Endothelial cell of hepatic sinusoid (primary cell): Measurements from ENCODE around the gene SLC16A2.
"Not testable (repeated sequence)": the region's sequence is repeated elsewhere in the genome, so short reads cannot be mapped to it uniquely, and the experiment has no call there.

Source experiments
- in situ Hi-C: cut with HindIII; loops from 2 replicates; pipeline ENCODE4 v1.10.0; 2017; ENCODE audit warnings: low sequenced_read_pairs

The SLC16A2 gene

GRCh38 chrX:74445099-74445498 lies 23.8 kb downstream of the SLC16A2 start:
- in situ Hi-C loops: loop anchor here (5.0 kb wide), 1 partner anchor 33 kb away; no protein-coding TSS in a partner anchor

GRCh38 chrX:74446876-74447275 lies 25.6 kb downstream of the SLC16A2 start:
- in situ Hi-C loops: loop anchor here (5.0 kb wide), 1 partner anchor 35 kb away; no protein-coding TSS in a partner anchor

GRCh38 chrX:74448669-74449068 lies 27.4 kb downstream of the SLC16A2 start:
- in situ Hi-C loops: loop anchor here (5.0 kb wide), 1 partner anchor 36 kb away; no protein-coding TSS in a partner anchor

GRCh38 chrX:74449322-74449936 lies 28.1 kb downstream of the SLC16A2 start:
- in situ Hi-C loops: loop anchor here (5.0 kb wide), 1 partner anchor 37 kb away; no protein-coding TSS in a partner anchor

- in situ Hi-C loops: loop anchor here (5.0 kb wide), 1 partner anchor 38 kb away; no protein-coding TSS in a partner anchor
These were observed 28.6 kb downstream of the SLC16A2 start for GRCh38 chrX:74449937-74450330.

GRCh38 chrX:74450803-74451449 lies 29.6 kb downstream of the SLC16A2 start:
- in situ Hi-C loops: no loop called here

GRCh38 chrX:74451450-74452198 lies 30.3 kb downstream of the SLC16A2 start:
- in situ Hi-C loops: no loop called here

GRCh38 chrX:74452199-74452481 lies 30.8 kb downstream of the SLC16A2 start:
- in situ Hi-C loops: no loop called here

GRCh38 chrX:74453178-74453577 lies 31.9 kb downstream of the SLC16A2 start:
- in situ Hi-C loops: no loop called here

- in situ Hi-C loops: not testable (repeated sequence)
These were observed 32.9 kb downstream of the SLC16A2 start for GRCh38 chrX:74454233-74454632.

- in situ Hi-C loops: no loop called here
These were observed 37.4 kb downstream of the SLC16A2 start for GRCh38 chrX:74458736-74459135.

GRCh38 chrX:74461384-74461783 lies 40.1 kb downstream of the SLC16A2 start:
- in situ Hi-C loops: no loop called here

GRCh38 chrX:74464722-74465121 lies 43.4 kb downstream of the SLC16A2 start:
- in situ Hi-C loops: no loop called here

GRCh38 chrX:74465424-74465823 lies 44.1 kb downstream of the SLC16A2 start:
- in situ Hi-C loops: no loop called here

GRCh38 chrX:74467656-74468055 lies 46.4 kb downstream of the SLC16A2 start:
- in situ Hi-C loops: no loop called here

- in situ Hi-C loops: not testable (repeated sequence)
These were observed 51.8 kb downstream of the SLC16A2 start for GRCh38 chrX:74473116-74473515.

- in situ Hi-C loops: no loop called here
These were observed 69.0 kb downstream of the SLC16A2 start for GRCh38 chrX:74490247-74490646.

GRCh38 chrX:74492720-74493201 lies 71.5 kb downstream of the SLC16A2 start:
- in situ Hi-C loops: no loop called here

- in situ Hi-C loops: no loop called here
These were observed 72.5 kb downstream of the SLC16A2 start for GRCh38 chrX:74493806-74494205.

GRCh38 chrX:74498924-74499323 lies 77.6 kb downstream of the SLC16A2 start:
- in situ Hi-C loops: no loop called here

- in situ Hi-C loops: no loop called here
These were observed 78.8 kb downstream of the SLC16A2 start for GRCh38 chrX:74500067-74500466.

- in situ Hi-C loops: no loop called here
These were observed 79.3 kb downstream of the SLC16A2 start for GRCh38 chrX:74500555-74500954.
